ENCODE results near the gene TEX29.

Gene TEX29

DNA sequence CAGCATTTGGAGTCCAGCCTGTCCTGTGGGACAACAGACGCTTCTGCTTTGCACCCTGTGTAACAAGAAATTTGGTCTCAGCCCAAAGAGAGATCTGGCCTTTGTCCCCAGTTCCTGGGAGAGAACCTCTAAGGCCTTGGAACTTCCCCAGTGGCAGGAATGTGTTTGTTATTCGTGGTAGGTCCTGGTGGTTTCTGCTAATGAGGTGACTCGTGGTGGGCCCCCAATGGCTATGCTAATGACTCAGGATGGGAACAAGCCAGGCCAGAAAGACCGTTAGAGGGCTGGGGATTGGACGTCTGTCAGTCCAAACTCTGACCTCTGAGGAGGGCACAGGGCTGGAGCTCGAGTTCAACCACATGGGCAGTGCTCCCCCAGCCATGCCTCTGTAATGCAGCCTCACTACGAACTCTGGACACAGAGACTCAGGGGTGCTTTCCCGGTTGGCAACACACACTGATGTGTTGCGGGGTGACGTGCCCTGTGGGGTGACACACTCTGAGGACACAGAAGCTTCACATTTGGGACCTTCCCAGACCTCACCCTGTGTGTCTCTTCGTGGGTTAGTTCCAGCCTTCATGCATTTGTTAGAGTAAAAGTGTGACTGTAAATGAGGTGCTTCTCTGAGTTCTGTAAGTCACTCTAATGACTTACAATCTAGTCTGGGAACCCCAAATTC lies 38.9 kb downstream of the TEX29 start:
- no peak overlapping the region for H3K27ac Mint-ChIP-seq
- no peaks in the 10 kb centered on the region for H3K4me1 Mint-ChIP-seq
- H3K27me3 Mint-ChIP-seq, result peaks cover 17% of the 10 kb centered on the region
- no peak overlapping the region for H3K4me3 Mint-ChIP-seq
- CTCF ChIA-PET, result no interaction called here
- DNase-seq, result no peak
- H3K9me3 Mint-ChIP-seq, result no peaks in the 10 kb centered on the region
- no peaks in the 10 kb centered on the region for H3K36me3 Mint-ChIP-seq

GRCh38 chr13:111359930-111360329 lies 39.5 kb downstream of the TEX29 start:
- Mint-ChIP-seq H3K4me3 (no peak overlapping the region), H3K27ac (no peak overlapping the region), H3K9me3 (no peaks in the 10 kb centered on the region)

DNA sequence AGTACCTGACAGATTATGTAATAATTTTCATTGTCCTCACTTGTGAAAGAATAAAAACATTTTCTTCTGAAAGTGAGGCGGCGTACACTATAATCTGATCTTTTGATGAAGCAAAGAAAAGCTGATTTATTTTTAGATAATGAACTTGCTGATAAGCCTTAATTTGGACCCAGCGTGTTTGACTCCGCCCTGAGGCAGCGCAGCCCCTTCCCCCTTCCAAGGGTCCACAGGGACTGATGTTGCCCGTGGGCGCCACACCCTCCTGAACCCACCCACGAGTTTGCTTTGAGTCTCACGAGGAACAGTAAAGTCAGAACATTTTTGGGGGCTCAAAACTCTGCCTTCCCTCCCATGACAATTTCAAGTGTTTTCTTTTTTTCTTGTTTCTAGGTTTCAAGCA lies 40.0 kb downstream of the TEX29 start:
- CTCF ChIA-PET, result no interaction called here
- Mint-ChIP-seq H3K36me3 (no peaks in the 10 kb centered on the region), H3K9me3 (no peaks in the 10 kb centered on the region), H3K4me3 (no peak overlapping the region), H3K4me1 (no peaks in the 10 kb centered on the region), H3K27ac (no peak overlapping the region), H3K27me3 (peaks cover 13% of the 10 kb centered on the region)
- DNase-seq, result no peak

More at GRCh38 chr13:111359930-111360329, 39.5 kb downstream of the TEX29 start:
- no peaks in the 10 kb centered on the region for H3K4me1 Mint-ChIP-seq
- CTCF ChIA-PET, result no interaction called here
- peaks cover 13% of the 10 kb centered on the region for H3K27me3 Mint-ChIP-seq
- no peaks in the 10 kb centered on the region for H3K36me3 Mint-ChIP-seq
- DNase-seq, result no peak

- CTCF ChIA-PET, result no interaction called here
Measured at GRCh38 chr13:111361046-111361872, 40.8 kb downstream of the TEX29 start.

GRCh38 chr13:111361873-111362648 lies 41.6 kb downstream of the TEX29 start:
- no peak overlapping the region for H3K4me3 Mint-ChIP-seq
- H3K27me3 Mint-ChIP-seq, result peaks cover 7% of the 10 kb centered on the region
- H3K9me3 Mint-ChIP-seq, result no peaks in the 10 kb centered on the region
- H3K4me1 Mint-ChIP-seq, result no peaks in the 10 kb centered on the region
- no peaks in the 10 kb centered on the region for H3K36me3 Mint-ChIP-seq
- CTCF ChIA-PET, result no interaction called here
- DNase-seq, result no peak
- H3K27ac Mint-ChIP-seq, result no peak overlapping the region

More at GRCh38 chr13:111361046-111361872, 40.8 kb downstream of the TEX29 start:
- Mint-ChIP-seq H3K4me3 (no peak overlapping the region), H3K27ac (no peak overlapping the region), H3K4me1 (no peaks in the 10 kb centered on the region), H3K9me3 (no peaks in the 10 kb centered on the region), H3K36me3 (no peaks in the 10 kb centered on the region), H3K27me3 (peaks cover 11% of the 10 kb centered on the region)
- DNase-seq, result no peak

DNA sequence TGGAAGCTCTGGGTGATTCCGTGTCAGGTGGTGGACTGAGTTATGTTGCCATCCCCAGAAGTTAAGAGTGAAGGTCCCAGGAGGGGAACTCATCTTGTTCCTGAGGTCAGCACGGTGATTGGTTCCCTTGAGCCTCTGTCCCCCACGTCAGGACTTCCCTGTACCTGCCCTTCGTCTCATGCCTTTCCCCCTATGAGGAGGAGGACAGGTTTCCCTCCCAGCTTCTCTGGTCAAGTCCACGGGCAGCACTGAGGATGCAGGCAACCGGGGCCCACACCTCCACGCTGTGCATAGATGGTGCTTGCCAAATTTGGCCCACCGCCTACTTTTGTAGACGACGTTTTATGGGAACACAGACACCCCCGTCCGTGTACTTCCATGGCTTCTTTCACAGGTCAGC lies 42.7 kb downstream of the TEX29 start:
- Mint-ChIP-seq H3K4me3 (no peak overlapping the region), H3K27me3 (peaks cover 11% of the 10 kb centered on the region), H3K27ac (no peak overlapping the region), H3K36me3 (no peaks in the 10 kb centered on the region), H3K4me1 (no peaks in the 10 kb centered on the region), H3K9me3 (no peaks in the 10 kb centered on the region)
- DNase-seq, result no peak
- CTCF ChIA-PET, result no interaction called here

GRCh38 chr13:111363591-111363990 lies 43.1 kb downstream of the TEX29 start:
- H3K27ac Mint-ChIP-seq, result no peak overlapping the region
- CTCF ChIA-PET, result no interaction called here
- H3K4me3 Mint-ChIP-seq, result no peak overlapping the region
- H3K36me3 Mint-ChIP-seq, result no peaks in the 10 kb centered on the region
- H3K9me3 Mint-ChIP-seq, result no peaks in the 10 kb centered on the region
- H3K27me3 Mint-ChIP-seq, result peaks cover 11% of the 10 kb centered on the region
- no peak for DNase-seq
- no peaks in the 10 kb centered on the region for H3K4me1 Mint-ChIP-seq

- peaks cover 11% of the 10 kb centered on the region for H3K27me3 Mint-ChIP-seq
- H3K4me3 Mint-ChIP-seq, result no peak overlapping the region
- DNase-seq, result no peak
- no peaks in the 10 kb centered on the region for H3K9me3 Mint-ChIP-seq
- no peaks in the 10 kb centered on the region for H3K36me3 Mint-ChIP-seq
- H3K27ac Mint-ChIP-seq, result no peak overlapping the region
- no peaks in the 10 kb centered on the region for H3K4me1 Mint-ChIP-seq
- CTCF ChIA-PET, result no interaction called here
Measured at GRCh38 chr13:111365149-111366005, 44.9 kb downstream of the TEX29 start.

- Mint-ChIP-seq H3K36me3 (no peaks in the 10 kb centered on the region), H3K27me3 (peaks cover 3% of the 10 kb centered on the region), H3K4me3 (no peak overlapping the region), H3K9me3 (no peaks in the 10 kb centered on the region), H3K27ac (no peak overlapping the region), H3K4me1 (no peaks in the 10 kb centered on the region)
- DNase-seq, result no peak
- CTCF ChIA-PET, result no interaction called here
Measured at GRCh38 chr13:111367340-111367739, 46.9 kb downstream of the TEX29 start.

GRCh38 chr13:111368091-111368490 lies 47.6 kb downstream of the TEX29 start:
- H3K36me3 Mint-ChIP-seq, result no peaks in the 10 kb centered on the region
- H3K9me3 Mint-ChIP-seq, result peaks cover 3% of the 10 kb centered on the region
- H3K4me3 Mint-ChIP-seq, result no peak overlapping the region
- no peak for DNase-seq
- peaks cover 3% of the 10 kb centered on the region for H3K27me3 Mint-ChIP-seq
- H3K27ac Mint-ChIP-seq, result no peak overlapping the region
- CTCF ChIA-PET, result no interaction called here
- H3K4me1 Mint-ChIP-seq, result peaks cover 4% of the 10 kb centered on the region

- peaks cover 4% of the 10 kb centered on the region for H3K4me1 Mint-ChIP-seq
- CTCF ChIA-PET, result no interaction called here
- no peak for DNase-seq
- H3K4me3 Mint-ChIP-seq, result no peak overlapping the region
- no peaks in the 10 kb centered on the region for H3K36me3 Mint-ChIP-seq
- peaks cover 3% of the 10 kb centered on the region for H3K9me3 Mint-ChIP-seq
- no peak overlapping the region for H3K27ac Mint-ChIP-seq
- peaks cover 3% of the 10 kb centered on the region for H3K27me3 Mint-ChIP-seq
Measured at GRCh38 chr13:111370147-111370546, 49.7 kb downstream of the TEX29 start.

GRCh38 chr13:111370570-111371535 lies 50.4 kb downstream of the TEX29 start:
- H3K4me1 Mint-ChIP-seq, result peaks cover 4% of the 10 kb centered on the region
- DNase-seq, result no peak
- H3K4me3 Mint-ChIP-seq, result no peak overlapping the region
- CTCF ChIA-PET, result no interaction called here
- peaks cover 3% of the 10 kb centered on the region for H3K9me3 Mint-ChIP-seq
- no peaks in the 10 kb centered on the region for H3K36me3 Mint-ChIP-seq
- no peak overlapping the region for H3K27ac Mint-ChIP-seq
- peaks cover 3% of the 10 kb centered on the region for H3K27me3 Mint-ChIP-seq

DNA sequence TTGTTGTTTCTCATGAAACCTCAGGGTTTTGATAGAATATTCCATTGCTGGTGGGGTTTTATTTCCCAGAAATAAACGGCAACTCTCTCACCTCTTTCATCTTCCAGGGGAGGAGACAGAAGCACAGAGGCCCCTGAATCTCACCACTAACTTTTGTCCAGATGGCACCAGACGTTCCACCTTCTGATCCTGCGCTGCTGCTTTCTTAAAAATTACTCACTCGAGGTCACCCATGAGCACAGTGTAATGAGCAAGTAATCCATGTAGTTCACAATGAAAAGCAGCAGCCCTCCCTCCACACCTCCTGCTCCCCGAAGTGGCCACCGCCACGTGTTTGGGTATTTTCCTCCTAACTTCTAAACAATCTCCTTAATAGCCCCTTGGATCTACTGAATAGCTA lies 51.3 kb downstream of the TEX29 start:
- peaks cover 3% of the 10 kb centered on the region for H3K27me3 Mint-ChIP-seq
- CTCF ChIA-PET, result no interaction called here
- DNase-seq, result no peak
- H3K9me3 Mint-ChIP-seq, result peaks cover 3% of the 10 kb centered on the region
- H3K36me3 Mint-ChIP-seq, result no peaks in the 10 kb centered on the region
- no peak overlapping the region for H3K4me3 Mint-ChIP-seq
- peaks cover 4% of the 10 kb centered on the region for H3K4me1 Mint-ChIP-seq
- no peak overlapping the region for H3K27ac Mint-ChIP-seq
